NCI-H2196 treated with DMSO at 0.1 percent for 48 hours (cell line): ENCODE measurements around the gene LZTFL1.

ENCODE experiments used
- DNase-seq: peaks from one replicate; lab custom pipeline; 2025; ENCODE audit not compliant: unreplicated experiment; lab: John Stamatoyannopoulos, UW

Gene LZTFL1

DNA sequence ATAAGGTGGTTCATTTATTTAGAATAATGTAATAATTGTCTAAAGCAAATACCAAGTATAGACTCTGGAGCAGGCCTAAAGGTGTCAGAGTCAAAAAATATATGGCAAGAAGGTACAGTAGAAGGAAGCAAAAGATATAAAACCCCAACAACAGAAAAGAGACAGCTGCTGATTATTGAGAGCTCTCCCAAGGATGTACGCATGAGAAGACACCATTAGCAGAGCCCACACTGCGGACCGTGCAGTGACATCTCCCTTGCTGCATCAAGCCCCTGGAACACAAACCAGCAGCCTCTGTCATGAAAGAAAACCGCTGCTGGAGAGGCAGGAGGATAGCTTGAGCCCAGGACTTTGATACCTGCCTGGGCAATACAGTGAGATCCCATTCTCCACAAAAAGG is 27.6 kb downstream of the LZTFL1 start:
- DNase-seq = no peak

DNA sequence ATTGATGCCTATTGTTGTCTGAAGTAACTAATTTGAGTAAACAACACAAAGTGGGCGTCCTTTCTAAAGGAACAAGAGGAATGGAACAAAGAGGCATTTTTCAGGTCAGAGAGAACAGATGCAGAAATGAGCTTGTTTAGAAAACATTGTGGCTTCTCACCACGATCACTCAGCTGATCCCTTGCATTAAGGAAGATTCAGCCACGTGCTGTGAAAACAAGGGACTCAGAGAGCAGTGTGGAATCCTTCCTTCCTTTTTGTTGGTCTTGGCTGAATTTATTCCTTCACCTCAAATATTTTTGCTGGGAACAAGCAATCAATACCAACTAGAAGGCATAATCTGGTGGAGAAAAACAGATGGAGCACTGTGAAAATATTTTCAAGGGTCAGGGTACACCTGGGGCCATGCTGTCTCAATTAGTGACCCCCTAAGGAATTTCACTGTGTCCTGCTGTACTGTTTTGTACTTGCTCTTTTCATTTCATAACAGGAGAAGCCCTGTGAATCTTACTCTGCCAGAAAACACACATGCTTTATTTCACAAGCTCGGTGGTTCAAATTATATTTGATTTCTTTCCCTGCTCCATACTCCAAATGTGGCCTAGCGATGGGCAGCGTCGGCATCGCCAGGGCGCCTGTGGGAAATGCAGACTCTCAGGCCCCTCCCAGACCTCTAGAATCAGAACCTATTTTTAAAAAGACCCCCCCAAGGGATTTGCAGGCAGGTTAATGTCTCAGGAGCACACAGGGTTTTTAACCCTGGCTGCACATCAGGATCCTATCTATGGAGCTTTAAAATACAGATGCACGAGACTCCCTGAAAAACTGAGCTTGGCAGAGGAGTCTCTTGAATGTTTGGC is 34.0 kb downstream of the LZTFL1 start:
- DNase-seq = peak; percentile 11

DNA sequence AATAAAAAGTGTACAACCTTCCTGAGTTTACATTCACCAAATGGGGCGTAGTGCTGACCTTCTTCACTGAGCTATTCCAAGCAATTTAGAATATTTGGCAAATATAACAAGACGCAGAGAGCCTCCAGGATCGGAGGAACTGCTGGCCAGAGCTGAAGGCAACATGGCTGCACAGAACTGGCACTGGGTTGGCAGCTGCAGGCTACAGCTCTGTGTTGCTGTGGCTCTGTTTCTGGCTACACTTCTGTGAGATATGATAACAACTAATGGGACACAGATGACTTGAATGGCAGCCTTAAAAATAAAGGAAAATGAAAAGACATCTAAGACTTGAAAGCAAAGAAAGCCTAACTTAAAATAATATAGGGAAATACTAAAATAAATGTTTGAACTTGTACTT is 34.8 kb downstream of the LZTFL1 start:
- no peak for DNase-seq

DNA sequence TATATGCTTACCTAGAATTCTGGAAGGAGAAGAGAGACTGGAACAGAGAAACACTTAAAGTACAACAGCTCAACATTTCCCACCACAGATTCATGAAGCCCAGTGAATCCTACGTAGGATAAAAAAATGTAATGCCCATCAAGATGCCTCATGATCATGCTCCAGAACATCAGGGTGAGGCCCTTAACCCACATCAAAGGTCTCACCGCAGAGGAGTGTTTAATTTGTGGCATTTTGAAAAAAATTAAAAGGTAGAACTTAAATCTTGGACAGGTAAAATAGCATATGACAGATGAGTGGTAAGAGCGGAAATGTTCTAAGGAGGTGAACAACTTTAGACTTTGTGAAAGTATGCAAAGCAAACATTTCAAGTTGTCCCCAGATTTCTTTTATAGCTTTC is 35.8 kb downstream of the LZTFL1 start:
- DNase-seq = no peak

DNA sequence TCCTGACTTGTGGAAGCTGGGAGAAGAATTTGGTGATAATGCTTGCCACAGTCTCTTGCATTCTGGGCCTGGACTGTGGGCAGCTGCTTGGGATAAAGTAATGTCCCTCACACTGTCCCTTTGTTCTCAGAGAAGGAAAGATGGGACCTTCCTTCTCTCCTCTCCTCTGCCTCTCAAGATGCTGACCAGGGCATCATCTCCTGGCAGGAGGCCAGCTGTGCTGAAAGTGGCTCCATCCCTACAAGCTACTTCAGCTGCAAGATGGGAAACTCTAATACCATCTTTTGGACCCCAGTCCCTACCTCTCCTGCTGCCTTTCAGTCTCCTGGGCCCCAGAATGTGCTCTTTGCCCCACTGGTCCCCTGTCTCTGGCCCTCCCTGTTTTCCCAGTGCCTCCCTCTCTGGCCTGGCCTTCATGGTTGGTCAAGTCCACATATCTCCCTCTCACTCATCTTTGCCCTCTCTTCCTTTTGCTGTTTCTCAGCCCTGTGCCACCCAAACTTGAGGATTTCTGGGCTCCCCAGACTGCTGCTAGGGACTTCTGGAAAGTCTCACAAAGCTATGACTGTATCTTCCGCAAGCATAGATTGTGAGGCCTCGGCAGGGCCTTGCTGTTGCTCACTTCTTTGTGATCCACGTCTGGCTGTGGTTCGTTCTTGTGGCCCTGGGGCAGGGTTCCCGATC is 38.5 kb downstream of the LZTFL1 start:
- no peak for DNase-seq

DNA sequence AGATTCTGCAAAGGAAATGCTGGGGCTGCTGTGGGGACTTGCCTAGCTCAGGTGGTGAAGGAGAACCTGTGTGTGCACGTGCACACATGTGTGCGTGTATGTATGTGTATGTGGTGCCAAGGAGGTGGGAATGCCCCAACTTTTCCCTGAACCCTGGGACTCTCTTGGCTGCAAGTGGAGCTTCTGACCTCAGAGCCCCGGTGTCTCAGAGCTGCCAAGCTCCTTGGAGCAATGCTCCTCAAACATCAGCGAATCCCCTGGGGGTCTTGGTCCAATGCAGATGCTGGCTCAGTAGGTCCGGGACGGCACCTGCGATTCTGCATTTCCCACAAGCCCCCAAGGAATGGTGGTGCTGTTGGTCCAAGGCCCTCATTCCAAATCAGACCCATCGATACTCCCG is 39.8 kb downstream of the LZTFL1 start:
- no peak for DNase-seq

DNA sequence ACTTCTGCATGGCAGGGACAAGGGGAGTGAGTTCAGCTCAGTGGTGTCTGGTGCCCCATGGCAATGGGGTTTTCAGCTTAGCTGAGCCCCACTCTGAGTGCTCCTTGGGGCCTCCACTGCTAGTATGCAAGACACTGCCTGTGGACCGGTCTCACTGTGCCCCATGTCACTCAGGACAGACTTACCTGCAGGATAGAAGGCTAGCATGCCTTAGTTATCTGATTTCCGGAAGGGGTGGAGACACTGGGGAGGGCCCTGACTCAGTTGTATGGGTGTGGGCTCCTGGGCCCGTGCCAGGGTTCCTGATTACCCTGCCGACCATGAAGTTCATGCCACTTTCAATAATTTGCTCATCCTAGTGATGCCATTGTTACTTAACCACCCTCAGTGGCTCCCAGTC is 41.3 kb downstream of the LZTFL1 start:
- no peak for DNase-seq

DNA sequence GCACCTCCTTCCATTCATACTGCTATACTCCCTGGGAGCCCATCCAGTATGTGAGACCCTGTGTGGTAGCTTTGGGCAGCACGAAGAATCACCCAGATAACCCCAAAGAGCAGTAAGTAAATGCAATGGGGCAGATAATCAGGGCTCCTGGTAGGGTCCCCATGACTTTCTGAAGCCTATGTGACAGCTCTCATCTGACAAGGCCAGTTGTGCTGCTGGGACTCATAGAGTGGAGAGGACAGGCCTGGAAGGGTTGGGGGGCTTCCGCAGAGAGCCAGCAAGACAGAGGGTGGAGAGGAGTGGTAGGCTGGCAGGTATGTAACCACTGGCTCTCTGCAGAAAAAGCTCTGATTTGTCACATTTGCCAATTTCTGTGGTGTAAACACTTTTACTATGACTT is 42.3 kb downstream of the LZTFL1 start:
- no peak for DNase-seq

DNA sequence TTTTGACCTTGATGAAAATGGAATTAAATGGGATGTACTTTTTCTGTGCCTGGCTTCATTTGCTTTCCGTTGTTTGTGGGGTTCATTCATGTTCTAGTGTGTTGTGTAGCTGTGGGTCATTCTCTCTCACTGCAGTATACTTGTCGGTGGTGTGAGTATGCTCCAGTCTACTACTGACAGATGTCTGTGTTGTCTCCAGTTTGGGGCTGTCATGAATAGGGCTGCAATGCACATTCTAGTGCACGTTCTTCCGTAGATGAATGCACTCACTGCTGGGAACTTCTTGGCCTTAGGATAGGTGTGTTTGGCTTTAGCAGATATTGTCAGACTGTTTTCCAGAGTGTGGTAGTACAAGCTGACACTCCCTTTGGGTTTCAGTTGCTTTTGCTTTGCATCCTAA is 43.9 kb downstream of the LZTFL1 start:
- no peak for DNase-seq

DNA sequence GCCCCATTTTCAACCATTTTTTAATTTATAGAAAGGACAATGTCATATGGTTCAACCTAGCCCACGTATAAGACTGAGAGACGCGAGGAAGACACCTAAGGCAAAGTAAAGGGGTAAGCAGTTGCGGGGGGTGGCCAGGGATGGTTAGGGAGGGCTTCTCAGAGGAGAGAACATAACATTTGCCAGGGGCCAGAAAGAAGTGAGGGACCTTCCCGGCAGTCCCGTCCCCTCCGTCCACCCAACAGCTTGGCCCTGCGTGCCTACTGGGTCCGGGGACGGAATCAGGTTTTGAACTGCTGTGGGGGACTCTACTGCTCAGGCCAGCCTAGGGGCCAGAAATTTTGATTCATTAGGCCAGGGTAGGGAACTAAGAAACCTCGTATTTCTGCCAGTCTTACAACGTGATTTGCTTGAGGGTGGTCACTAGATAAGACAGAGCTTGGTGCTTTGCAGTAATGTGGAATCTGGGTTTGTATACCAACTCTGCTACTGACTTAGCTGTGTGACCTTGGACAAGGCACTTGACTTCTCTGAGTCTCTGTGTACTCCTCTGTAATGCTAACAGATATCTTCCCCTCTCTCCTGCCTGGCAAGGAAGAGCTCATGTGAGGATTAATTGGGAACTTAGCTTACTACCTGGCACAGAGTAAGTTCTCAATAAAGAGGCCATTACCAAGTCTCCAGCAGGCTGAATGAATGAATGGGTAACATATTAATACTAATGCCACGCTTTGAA is 44.8 kb downstream of the LZTFL1 start:
- no peak for DNase-seq

DNA sequence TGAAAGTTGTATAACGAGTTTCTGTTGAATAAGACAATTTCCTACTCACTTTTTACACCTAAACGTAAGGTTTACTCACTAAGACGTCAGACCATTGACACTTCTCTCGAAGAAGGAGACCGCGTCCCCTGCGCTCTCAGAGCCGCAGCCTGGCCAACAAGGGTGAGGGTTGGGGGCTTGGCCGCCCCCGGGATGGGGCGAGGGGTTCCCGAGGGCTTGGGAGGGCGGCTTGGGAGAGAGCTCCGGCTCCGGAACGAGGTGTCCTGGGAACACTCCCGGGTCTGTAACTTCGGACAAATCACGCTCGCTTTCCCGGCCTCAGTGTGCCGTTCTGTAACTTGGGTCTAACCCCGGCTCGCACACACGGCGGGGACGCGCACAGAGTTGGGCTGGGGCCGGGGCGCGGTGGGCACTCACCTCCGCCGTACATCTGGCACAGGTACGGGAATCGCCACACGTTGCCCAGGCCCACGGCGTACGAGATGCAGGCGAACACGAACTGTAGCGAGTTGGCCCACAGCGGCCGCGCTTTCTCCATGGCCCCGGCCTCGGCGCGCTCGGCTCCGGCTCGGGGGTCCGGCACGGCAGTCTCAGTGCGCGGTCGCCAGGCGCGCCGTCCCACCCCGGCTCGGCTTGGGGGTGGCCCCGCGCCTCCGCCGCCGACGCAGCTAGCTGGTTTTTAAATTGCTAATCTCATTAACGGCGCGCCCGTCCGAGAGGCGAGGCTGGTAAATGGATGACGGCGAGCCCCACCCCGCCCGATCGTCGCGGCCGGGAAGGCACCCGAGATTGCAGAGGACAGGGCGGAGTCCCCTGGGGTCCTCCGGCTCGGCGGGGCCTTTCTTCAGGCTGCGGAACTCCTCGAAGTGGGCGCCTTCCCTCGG is 45.8 kb downstream of the LZTFL1 start, which contains the start of gene SLC6A20:
TSS of gene SLC6A20 (minus strand) at position 655 of the 884 bp plus-strand sequence. CDS start at position 538, 117 bp downstream.
- DNase-seq = no peak

DNA sequence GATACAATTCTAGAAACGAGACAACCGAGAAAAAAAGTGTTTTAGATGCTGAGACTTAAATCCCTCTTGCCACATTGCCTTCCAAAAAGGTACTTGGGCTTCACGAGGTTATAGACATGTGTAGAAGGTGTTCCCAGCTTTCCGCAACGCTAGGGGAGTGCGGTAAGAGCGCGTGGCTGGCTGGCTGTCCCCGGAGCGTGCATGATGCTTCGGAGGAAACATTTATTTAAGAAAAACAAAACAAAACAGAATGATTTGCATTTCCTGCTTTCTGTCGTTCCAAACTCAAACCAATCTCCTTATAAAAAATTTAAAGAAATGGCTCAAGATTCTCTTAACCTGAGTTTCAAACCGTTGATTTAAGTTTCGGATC is 46.4 kb downstream of the LZTFL1 start:
- DNase-seq = no peak

DNA sequence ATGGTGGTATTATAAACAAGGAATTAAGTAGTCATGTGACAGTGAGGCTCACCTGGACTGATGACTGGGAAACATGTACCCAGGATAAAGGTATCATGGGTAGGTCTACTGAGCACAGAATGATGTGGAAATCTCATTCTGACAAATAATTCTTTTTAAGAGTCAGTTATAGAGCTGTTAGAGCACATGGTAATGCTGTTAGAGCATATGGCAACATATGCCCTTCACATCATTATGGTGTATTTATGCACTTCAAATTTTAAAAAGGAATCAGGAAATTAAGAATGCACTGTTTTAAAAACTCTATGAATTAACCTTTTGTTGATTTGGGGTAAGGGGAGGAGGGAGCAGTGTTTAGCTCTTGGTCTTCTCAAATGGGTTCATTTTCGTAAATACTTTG is 47.3 kb downstream of the LZTFL1 start:
- DNase-seq = no peak

DNA sequence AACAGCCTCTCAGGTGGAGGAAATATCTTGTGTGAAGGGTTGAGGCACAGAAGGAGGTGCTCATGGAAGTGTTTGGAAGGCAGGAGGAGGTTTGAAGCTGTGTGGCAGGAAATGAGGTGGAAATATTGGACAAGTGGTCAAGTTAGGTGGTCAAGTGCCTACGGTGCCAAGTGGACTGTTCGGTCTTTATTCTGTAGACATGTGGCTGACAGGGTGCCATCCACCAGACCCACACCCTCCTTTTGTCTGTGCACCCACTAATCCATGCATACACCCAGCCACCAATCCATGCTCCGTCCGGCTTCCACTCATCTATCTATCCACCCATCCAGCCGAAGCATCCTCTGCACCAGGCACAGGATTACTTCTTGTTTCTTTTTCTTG is 47.8 kb downstream of the LZTFL1 start:
- DNase-seq = no peak

DNA sequence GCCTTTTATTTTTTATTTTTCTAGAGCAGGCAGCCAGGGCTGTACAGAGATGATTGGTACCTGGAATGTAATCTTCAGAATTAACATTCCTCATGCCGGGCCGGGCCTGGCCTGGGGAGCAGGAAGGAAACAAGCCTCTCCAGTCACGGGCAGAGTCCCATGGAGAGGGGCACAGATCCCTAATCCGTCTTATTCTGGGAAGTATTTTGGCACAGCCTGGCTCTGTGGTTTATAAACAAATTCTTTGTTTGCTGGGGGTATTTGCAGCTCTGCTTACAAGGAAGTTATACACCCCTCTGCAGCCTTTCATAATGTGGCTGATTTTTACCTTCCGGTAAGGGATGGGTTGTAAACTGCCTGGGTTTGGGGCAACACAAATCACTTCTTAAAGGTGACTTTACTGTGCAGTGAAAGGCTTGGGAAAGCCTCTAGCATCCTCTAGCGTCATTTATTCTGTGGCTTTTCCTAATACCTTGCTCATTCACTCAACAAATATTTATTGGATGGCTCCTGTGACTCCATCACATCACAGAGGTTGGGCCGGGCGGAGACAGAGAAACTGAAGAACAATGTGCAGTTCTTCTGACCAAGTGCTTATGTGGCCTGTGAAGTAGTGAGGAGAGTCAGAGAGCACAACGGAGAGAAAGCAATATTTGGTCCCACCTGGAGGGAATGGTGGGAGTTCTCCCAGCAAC is 48.3 kb downstream of the LZTFL1 start:
- no peak for DNase-seq

DNA sequence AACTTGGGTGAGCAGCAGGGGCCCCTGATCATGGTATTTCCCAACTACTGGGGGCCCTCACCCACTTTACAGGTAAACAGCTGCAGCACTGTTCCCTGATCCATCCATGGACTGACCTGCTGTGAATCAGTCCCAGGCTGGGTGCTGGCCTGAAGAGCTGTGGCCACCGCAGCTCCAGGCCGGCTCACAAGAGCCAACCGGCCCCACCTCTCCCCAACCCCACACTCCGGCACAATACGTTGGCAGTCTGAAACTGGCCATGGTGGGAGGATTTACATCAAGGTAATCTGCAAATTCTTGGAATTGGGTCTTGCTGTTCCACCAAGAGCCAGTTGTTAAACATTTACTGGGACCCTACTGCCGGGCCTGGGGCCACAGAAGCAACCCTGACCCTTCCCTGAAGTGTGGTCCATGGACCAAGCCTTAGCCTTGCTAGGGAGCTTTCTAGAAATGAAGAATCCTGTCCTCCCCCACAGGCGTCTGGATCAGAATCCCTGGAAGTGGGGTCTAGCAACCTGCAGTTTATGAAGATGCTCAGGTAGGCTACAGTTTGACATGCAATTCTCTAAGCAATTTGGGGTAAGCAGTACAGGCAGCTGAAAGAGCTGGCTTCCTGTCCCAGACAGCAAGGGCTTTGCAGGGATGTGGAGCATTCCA is 49.3 kb downstream of the LZTFL1 start:
- no peak for DNase-seq

DNA sequence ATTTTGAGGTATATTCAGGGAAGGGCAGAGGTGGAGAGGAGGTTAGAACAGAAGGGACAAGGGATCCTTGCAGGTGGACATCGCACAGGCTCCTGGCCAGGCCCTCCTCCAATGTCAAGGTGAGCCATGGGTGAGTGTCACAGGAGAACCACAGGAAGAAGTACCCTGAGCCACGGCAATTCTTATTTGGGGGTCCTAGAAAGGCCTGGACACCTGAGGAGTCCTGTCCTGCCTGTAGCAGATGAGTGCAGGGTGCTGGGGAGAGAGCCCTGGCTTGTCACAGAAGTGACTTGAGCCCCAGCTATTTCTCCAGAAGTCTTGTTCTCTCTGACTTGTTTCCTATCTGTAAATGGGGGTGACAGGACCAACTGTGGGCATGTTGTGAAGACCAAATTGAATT is 49.9 kb downstream of the LZTFL1 start:
- DNase-seq = no peak

DNA sequence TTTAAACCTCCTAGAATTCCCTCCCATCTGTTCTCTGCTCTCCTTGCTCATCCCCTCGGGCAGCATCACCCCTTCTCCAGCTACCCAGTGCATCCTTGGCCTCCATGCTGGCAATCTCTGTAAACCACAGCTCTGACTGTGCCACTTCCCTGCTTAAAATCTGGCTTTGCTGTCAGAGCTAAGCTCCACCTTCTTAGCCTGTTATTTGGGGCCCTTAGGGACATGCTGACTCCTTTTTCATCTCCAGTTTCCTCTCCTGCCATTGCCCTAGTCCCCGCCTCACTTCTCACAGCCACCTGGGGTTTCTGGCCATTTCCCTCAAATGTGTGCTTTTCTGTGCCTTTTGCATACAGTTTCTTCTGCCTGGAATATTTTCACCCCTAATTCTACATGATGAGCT is 51.3 kb downstream of the LZTFL1 start:
- no peak for DNase-seq

DNA sequence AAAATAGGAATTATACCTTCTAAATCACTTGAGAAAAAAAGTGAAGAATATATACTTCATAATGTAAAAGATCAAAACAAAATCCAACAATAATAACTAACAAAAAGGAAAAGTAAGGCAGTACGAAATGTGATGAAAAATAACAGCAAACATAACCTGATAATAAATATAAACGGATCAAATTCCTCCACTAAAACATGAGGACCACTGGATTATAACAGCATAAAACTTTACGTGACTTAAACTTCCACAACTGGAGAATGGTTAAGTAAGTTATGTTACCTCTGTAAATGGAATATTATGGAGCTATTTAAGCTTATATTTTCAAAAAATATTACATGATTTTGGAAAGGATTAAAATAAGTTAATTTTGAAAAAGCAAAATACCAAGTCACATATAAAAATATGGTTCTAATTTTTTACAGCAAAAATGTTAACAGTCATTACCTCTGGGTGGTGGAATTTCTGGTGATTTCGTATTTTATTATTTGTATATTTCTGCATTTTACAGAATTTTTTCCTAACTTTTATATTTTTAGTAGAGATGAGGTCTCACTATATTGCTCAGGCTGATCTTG is 52.6 kb downstream of the LZTFL1 start:
- DNase-seq = no peak
